Brain microvascular endothelial cell (primary cell): ENCODE measurements around the gene INO80.

Source experiments
- DNase-seq: peaks from one replicate; pipeline ENCODE4 v3.0.0-alpha.2; 2020
- H3K27ac ChIP-seq: fragments of 250-450 bp; sonication (Bioruptor Pico); 2 replicates; pipeline ENCODE4 v1.5.1; 2020; ENCODE audit warnings: mild to moderate bottlenecking, moderate library complexity
- H3K27me3 ChIP-seq: fragments of 250-450 bp; sonication (Bioruptor Pico); replicated peaks from 2 replicates; pipeline ENCODE4 v1.5.1; 2020; ENCODE audit warnings: mild to moderate bottlenecking
- H3K36me3 ChIP-seq: fragments of 250-450 bp; sonication (Bioruptor Pico); replicated peaks from 2 replicates; pipeline ENCODE4 v1.5.1; 2020; ENCODE audit warnings: mild to moderate bottlenecking
- H3K4me3 ChIP-seq: 2 replicates; pipeline ENCODE4 v1.5.1; 2011; ENCODE audit warnings: low read depth, mild to moderate bottlenecking, control low read depth, low read length, moderate library complexity
- in situ Hi-C: cut with HindIII; loops from 2 replicates; pipeline ENCODE4 v1.10.0; 2017; ENCODE audit warnings: low sequenced_read_pairs, low pct_ligation_motif_present
- TF ChIP-seq, protein P1 (sequence below): IDR thresholded peaks from 2 replicates; pipeline ENCODE4 v1.5.1; 2011; ENCODE audit warnings: low read depth, mild to moderate bottlenecking, moderate library complexity, low read length, control low read depth, inconsistent platforms; ENCODE audit errors: missing control alignments

The INO80 gene

DNA sequence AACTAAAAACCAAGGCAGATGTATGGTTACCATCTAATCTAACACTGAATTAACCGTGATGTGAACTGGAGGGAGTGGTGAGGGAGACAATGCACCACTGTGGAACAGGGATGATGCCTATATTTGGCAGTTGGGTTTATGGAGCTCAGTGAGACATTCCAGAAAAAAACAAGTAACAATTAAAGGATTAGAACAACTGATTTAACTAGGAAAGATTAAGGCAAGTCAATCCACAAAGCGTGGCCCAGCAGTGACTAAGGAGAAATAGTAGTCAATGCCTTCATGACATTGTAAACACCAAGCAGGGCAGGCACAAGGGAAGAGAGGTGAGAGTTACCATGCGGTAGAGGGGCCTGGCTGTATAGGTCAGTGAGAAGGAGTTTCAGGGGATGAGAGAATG lies 124.7 kb downstream of the INO80 start:
- DNase-seq = no peak
- H3K4me3 ChIP-seq = no peak overlapping the region
- TF ChIP-seq, protein P1, sequence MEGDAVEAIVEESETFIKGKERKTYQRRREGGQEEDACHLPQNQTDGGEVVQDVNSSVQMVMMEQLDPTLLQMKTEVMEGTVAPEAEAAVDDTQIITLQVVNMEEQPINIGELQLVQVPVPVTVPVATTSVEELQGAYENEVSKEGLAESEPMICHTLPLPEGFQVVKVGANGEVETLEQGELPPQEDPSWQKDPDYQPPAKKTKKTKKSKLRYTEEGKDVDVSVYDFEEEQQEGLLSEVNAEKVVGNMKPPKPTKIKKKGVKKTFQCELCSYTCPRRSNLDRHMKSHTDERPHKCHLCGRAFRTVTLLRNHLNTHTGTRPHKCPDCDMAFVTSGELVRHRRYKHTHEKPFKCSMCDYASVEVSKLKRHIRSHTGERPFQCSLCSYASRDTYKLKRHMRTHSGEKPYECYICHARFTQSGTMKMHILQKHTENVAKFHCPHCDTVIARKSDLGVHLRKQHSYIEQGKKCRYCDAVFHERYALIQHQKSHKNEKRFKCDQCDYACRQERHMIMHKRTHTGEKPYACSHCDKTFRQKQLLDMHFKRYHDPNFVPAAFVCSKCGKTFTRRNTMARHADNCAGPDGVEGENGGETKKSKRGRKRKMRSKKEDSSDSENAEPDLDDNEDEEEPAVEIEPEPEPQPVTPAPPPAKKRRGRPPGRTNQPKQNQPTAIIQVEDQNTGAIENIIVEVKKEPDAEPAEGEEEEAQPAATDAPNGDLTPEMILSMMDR = no peak
- no peaks in the 10 kb centered on the region for H3K27me3 ChIP-seq
- in situ Hi-C loops = no loop called here
- peaks cover 40% of the 10 kb centered on the region for H3K36me3 ChIP-seq
- no peak overlapping the region for H3K27ac ChIP-seq

DNA sequence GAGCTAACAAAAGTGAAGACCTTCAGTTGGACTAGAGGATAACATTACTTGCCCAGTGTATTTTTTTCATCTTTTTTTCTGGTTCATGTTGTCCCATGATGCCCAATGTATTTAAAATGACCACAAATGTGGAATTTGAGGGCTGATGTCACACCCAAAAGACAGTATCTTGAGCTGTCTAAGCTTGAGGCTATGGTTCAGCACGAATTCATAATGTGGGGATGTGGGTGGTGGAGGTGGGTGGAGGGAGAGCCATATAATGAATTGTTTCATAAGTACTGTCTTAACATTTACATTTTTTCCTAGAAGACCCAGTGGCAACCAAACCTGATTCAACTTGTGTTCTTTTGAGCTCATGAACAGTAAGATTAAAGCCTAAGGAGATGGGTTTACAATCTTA lies 125.3 kb downstream of the INO80 start:
- in situ Hi-C loops = no loop called here
- peaks cover 40% of the 10 kb centered on the region for H3K36me3 ChIP-seq
- no peak overlapping the region for H3K27ac ChIP-seq
- H3K27me3 ChIP-seq = no peaks in the 10 kb centered on the region
- TF ChIP-seq, protein P1 = no peak
- no peak overlapping the region for H3K4me3 ChIP-seq
- no peak for DNase-seq

DNA sequence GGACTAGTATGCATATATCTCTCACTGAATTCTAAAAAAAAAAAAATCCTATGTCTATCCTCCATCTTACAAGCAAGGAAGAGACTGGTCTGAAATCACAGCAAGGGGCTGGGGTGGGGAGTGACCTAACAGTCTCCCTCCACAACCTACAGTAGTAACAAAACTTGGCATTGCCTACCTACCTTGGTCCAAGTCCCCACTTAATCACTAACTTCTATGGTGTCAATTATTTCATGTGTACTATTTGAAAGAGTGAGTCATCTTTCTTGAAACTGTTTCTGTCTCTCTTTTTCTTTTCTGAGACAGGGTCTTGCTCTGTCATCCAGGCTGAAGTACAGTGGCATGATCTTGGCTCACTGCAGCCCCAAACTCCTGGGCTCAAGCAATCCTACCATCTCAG lies 126.0 kb downstream of the INO80 start:
- H3K4me3 ChIP-seq = no peak overlapping the region
- H3K27ac ChIP-seq = no peak overlapping the region
- in situ Hi-C loops = no loop called here
- no peaks in the 10 kb centered on the region for H3K27me3 ChIP-seq
- H3K36me3 ChIP-seq = peaks cover 43% of the 10 kb centered on the region
- no peak for DNase-seq
- TF ChIP-seq, protein P1 = no peak

DNA sequence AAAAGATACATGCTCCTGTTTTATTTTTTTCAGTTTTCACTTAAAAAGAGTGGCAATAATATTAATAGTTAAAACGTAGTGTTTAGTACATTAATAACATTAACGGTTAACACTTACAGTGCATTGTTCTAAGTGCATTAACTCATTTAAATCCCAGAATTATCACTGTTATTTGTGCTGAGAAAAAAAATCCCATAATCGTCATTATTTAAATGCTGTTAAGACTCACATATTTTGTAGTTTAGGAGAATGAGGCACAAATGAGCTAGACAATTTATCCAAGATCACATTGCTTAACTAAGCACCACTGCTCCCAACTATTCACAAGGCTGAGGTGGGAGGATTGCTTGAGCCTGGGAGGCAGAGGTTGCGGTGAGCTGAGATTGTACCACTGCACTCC lies 127.9 kb downstream of the INO80 start:
- no peak for DNase-seq
- Histone ChIP-seq H3K4me3 (no peak overlapping the region), H3K27ac (no peak overlapping the region), H3K27me3 (no peaks in the 10 kb centered on the region), H3K36me3 (peaks cover 42% of the 10 kb centered on the region)
- TF ChIP-seq, protein P1 = no peak
- in situ Hi-C loops = no loop called here

DNA sequence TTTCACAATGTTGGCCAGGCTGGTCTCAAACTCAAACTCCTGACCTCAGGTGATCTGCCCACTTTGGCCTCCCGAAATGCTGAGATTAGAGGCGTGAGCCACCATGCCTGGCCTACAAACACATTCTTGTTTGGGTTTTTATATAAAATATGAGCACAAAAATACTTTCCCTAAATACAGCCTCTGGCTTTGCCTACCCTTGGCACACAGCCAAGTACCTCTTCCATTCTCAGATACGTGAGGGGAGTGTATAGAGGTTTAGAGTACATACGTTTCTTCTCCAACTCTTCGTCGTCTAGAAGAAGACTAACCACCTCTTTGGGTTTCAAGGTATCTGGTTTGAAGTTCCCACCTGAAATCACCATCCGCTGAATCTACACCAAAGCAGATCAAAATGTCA lies 129.3 kb downstream of the INO80 start:
- no peak for DNase-seq

More for the DNA sequence above, 129.3 kb downstream of the INO80 start:
- in situ Hi-C loops = no loop called here
- H3K36me3 ChIP-seq = peaks cover 56% of the 10 kb centered on the region
- no peak overlapping the region for H3K4me3 ChIP-seq
- TF ChIP-seq, protein P1 = no peak
- H3K27ac ChIP-seq = no peak overlapping the region
- no peaks in the 10 kb centered on the region for H3K27me3 ChIP-seq
